ENCODE data around the gene XRCC4.

The XRCC4 gene

GRCh38 chr5:83071286-83072051, 5.9 kb upstream of the XRCC4 start:
- no peak for DNase-seq

GRCh38 chr5:83072966-83073365, 4.4 kb upstream of the XRCC4 start:
- DNase-seq: no peak

- no peak for DNase-seq
Measured at GRCh38 chr5:83077662-83078261, 415 bp downstream of the XRCC4 start.

- DNase-seq: no peak
Measured at GRCh38 chr5:83082750-83083149, 5.4 kb downstream of the XRCC4 start.

- DNase-seq: no peak
Measured at GRCh38 chr5:83084336-83084735, 7.0 kb downstream of the XRCC4 start.

- no peak for DNase-seq
Measured at GRCh38 chr5:83085106-83085505, 7.8 kb downstream of the XRCC4 start.

- DNase-seq: no peak
Measured at GRCh38 chr5:83090169-83090568, 12.8 kb downstream of the XRCC4 start.

GRCh38 chr5:83092619-83093018, 15.3 kb downstream of the XRCC4 start:
- no peak for DNase-seq

- DNase-seq: no peak
Measured at GRCh38 chr5:83093692-83094091, 16.3 kb downstream of the XRCC4 start.

- no peak for DNase-seq
Measured at GRCh38 chr5:83095163-83095956, 18.0 kb downstream of the XRCC4 start.

GRCh38 chr5:83095957-83096539, 18.7 kb downstream of the XRCC4 start:
- DNase-seq: no peak

- DNase-seq: no peak
Measured at GRCh38 chr5:83096660-83097339, 19.5 kb downstream of the XRCC4 start.

GRCh38 chr5:83097689-83098231, 20.4 kb downstream of the XRCC4 start:
- DNase-seq: no peak

- DNase-seq: no peak
Measured at GRCh38 chr5:83099001-83099400, 21.7 kb downstream of the XRCC4 start.

- DNase-seq: no peak
Measured at GRCh38 chr5:83099445-83099844, 22.1 kb downstream of the XRCC4 start.

- no peak for DNase-seq
Measured at GRCh38 chr5:83101514-83101913, 24.2 kb downstream of the XRCC4 start.

- DNase-seq: no peak
Measured at GRCh38 chr5:83102364-83102980, 25.1 kb downstream of the XRCC4 start.

GRCh38 chr5:83104021-83104420, 26.7 kb downstream of the XRCC4 start:
- no peak for DNase-seq

GRCh38 chr5:83107692-83108420, 30.5 kb downstream of the XRCC4 start:
- DNase-seq: no peak

GRCh38 chr5:83109380-83109779, 32.0 kb downstream of the XRCC4 start:
- no peak for DNase-seq

- DNase-seq: no peak
Measured at GRCh38 chr5:83115816-83116215, 38.5 kb downstream of the XRCC4 start.

Data from CD4-positive, alpha-beta T cell treated with Interleukin-6 for 4 hours (primary cell).